Left lung (tissue), 10 donors: ENCODE measurements around the gene PSME2. TPM values are rescaled to one million over a fixed set of nuclear protein-coding genes. Genes with fewer than 3 reads are reported as not detected.

Experiments used
- ATAC-seq: fragments of 200-7000 bp; cut with Tn5 transposase; one replicate; pipeline ENCODE4 v1.9.1; 2020; ENCODE audit warnings: moderate library complexity
- DNase-seq, 4 donors: peaks; one replicate each; pipeline ENCODE4 v3.0.0-alpha.2; 2013 to 2020
- H3K27ac ChIP-seq, 2 donors: fragments of 200-600 bp; sonication (generic) in 1 of 2; one replicate each; pipeline versions ENCODE4 v1.5.0 to v1.8.0; 2020 to 2021
- H3K27me3 ChIP-seq, 2 donors: fragments of 200-600 bp; sonication (generic) in 1 of 2; one replicate each; pipeline versions ENCODE4 v1.5.0 to v1.8.0; 2020 to 2021
- H3K36me3 ChIP-seq, 2 donors: fragments of 200-600 bp; sonication (generic) in 1 of 2; one replicate each; pipeline versions ENCODE4 v1.5.0 to v1.8.0; 2020 to 2021
- H3K4me1 ChIP-seq, 2 donors: fragments of 200-600 bp; one replicate each; pipeline ENCODE4 v1.8.0; 2021
- H3K4me3 ChIP-seq, 2 donors: fragments of 200-600 bp; sonication (generic) in 1 of 2; one replicate each; pipeline versions ENCODE4 v1.5.0 to v1.8.0; 2020 to 2021; ENCODE audit warnings: mild to moderate bottlenecking in 1 of 2
- H3K9me3 ChIP-seq, 2 donors: fragments of 200-600 bp; sonication (generic) in 1 of 2; one replicate each; pipeline versions ENCODE4 v1.5.0 to v1.8.0; 2020 to 2021
- CTCF ChIP-seq, 2 donors: fragments of 200-600 bp; sonication (generic) in 1 of 2; IDR thresholded peaks; one replicate each; pipeline versions ENCODE4 v1.5.0 to v1.8.0; 2021; ENCODE audit warnings: antibody characterized with exemption in 2 of 2
- intact Hi-C, 2 donors: fragments of 100-400 bp; cut with DNase I; formaldehyde crosslinking; loops; one replicate each; pipeline versions ENCODE4 v1.11.2 to v1.14.2; 2022
- polyA plus RNA-seq, 6 donors: library from polyadenylated mRNA; unstranded; fragments of 120-200 nt; gene quantifications; one replicate each; pipeline ENCODE4 v1.2.1, GENCODE V29; 2013; ENCODE audit not compliant: insufficient read length in 6 of 6
- total RNA-seq, 2 donors: library from RNA; stranded (reverse); fragmentation: NEBNext Ultra II Directional; extraction: Animal tissue kit (Norgen Biotek cat#: 25700); gene quantifications; one replicate each; pipeline ENCODE4 v1.2.1, GENCODE V29; 2021
- donor health status: DM: no; HTN: yes; CAD: no.
- donor health status: DM: no; HTN: no; CAD: no.

The PSME2 gene
- total and polyA plus RNA-seq, 8 donors, result 126 to 224 (median 159) TPM

GRCh38 chr14:24188251-24189058, 42.0 kb upstream of the PSME2 start, which contains the start of gene IPO4:
IPO4 (minus strand) TSS chr14:24188816; CDS start chr14:24188787, 29 bp downstream.
- intact Hi-C loops, result no loop called here
- ATAC-seq, result peak; percentile 97

DNA sequence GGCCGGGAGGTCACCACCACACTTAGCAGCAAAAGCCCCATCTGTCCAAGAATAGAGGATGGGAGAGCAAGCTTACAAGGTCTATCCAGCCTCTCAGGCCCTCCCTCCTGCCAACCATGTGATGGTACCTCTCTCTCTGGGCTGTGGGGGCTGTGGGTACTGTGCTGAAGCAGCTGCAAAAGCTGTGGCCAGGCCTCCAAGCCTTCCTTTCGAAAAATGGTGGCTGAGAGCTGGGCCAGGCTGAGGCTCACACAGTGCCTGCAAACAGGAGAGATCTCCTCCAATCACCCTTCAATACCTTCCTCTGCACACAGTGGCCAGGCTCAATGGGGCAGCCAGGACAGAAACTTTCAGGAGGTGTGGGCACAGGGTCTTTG, 41.1 kb upstream of the PSME2 start:
- DNase-seq (no peak), ATAC-seq (no peak)
- intact Hi-C loops, result no loop called here
- no peaks in the 10 kb centered on the region for H3K9me3 ChIP-seq
- peak overlapping the region in 1 of 2 donors; percentile 73 for H3K27ac ChIP-seq
- H3K4me1 ChIP-seq, result peaks cover 6 to 29% of the 10 kb centered on the region in 2 donors
- no peak for TF ChIP-seq CTCF (IDR thresholded peaks at IDR 0.05)
- no peaks in the 10 kb centered on the region for H3K27me3 ChIP-seq
- peak overlapping the region in 1 of 2 donors; percentile 74 for H3K4me3 ChIP-seq
- peaks cover 0 to 78% of the 10 kb centered on the region in 2 donors for H3K36me3 ChIP-seq

More at GRCh38 chr14:24188251-24189058, 42.0 kb upstream of the PSME2 start, which contains the start of gene IPO4:
- H3K27ac ChIP-seq, result peak within 1 kb of the TSS; percentile 36 to 73
- H3K27me3 ChIP-seq, result no peaks in the 10 kb centered on the region
- no peak for TF ChIP-seq CTCF (IDR thresholded peaks at IDR 0.05)
- H3K4me3 ChIP-seq, result peak within 1 kb of the TSS; percentile 74 to 86
- H3K4me1 ChIP-seq, result peaks cover 6 to 29% of the 10 kb centered on the region in 2 donors
- peak; percentile 94 to 98 (median 96) for DNase-seq
- H3K36me3 ChIP-seq, result peaks cover 0 to 76% of the 10 kb centered on the region in 2 donors
- no peaks in the 10 kb centered on the region for H3K9me3 ChIP-seq

- intact Hi-C loops, result no loop called here
- H3K4me3 ChIP-seq, result peak overlapping the region in 1 of 2 donors; percentile 74
- DNase-seq, result no peak
- no peaks in the 10 kb centered on the region for H3K27me3 ChIP-seq
- TF ChIP-seq CTCF (IDR thresholded peaks at IDR 0.05), result no peak
- H3K4me1 ChIP-seq, result peaks cover 6 to 29% of the 10 kb centered on the region in 2 donors
- H3K9me3 ChIP-seq, result no peaks in the 10 kb centered on the region
- H3K27ac ChIP-seq, result no peak overlapping the region
- ATAC-seq, result no peak
- peaks cover 0 to 78% of the 10 kb centered on the region in 2 donors for H3K36me3 ChIP-seq
Observed at GRCh38 chr14:24186831-24187538, 40.6 kb upstream of the PSME2 start.

DNA sequence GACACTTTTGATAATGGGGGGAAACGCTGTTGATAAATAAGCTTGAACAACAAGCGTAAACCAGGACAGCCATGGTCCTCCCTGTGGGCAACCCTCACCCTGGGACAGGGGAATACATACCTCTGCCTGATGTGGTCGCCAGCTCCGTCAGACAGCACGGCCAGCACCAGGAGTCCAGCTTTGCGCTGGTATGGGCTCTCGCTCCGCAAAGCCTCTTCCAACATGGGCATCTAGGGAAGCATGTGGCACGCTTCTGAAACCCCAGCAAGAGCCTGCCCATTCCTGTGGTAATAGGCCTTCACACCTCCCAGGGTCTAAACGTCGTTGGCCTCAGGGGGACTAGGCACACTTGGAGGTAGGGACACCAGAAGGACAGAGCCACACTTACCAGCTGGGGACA, 39.3 kb upstream of the PSME2 start:
- H3K4me3 ChIP-seq, result no peak overlapping the region
- no peak for TF ChIP-seq CTCF (IDR thresholded peaks at IDR 0.05)
- no peaks in the 10 kb centered on the region for H3K9me3 ChIP-seq
- intact Hi-C loops, result no loop called here
- peaks cover 0 to 80% of the 10 kb centered on the region in 2 donors for H3K36me3 ChIP-seq
- DNase-seq, result no peak
- peaks cover 6 to 29% of the 10 kb centered on the region in 2 donors for H3K4me1 ChIP-seq
- H3K27me3 ChIP-seq, result no peaks in the 10 kb centered on the region
- ATAC-seq, result no peak
- H3K27ac ChIP-seq, result no peak overlapping the region

GRCh38 chr14:24185026-24185425, 38.6 kb upstream of the PSME2 start:
- H3K9me3 ChIP-seq, result no peaks in the 10 kb centered on the region
- intact Hi-C loops, result no loop called here
- no peak for TF ChIP-seq CTCF (IDR thresholded peaks at IDR 0.05)
- H3K4me1 ChIP-seq, result peaks cover 6 to 29% of the 10 kb centered on the region in 2 donors
- H3K36me3 ChIP-seq, result peaks cover 0 to 80% of the 10 kb centered on the region in 2 donors
- DNase-seq, result peak in 1 of 4 donors; percentile 38
- ATAC-seq, result no peak
- no peak overlapping the region for H3K4me3 ChIP-seq
- H3K27me3 ChIP-seq, result no peaks in the 10 kb centered on the region
- H3K27ac ChIP-seq, result no peak overlapping the region
